Activated CD8-positive, alpha-beta memory T cell treated with anti-CD3 and anti-CD28 coated beads, Interleukin-2, amount 10 ng/mL, durations not matched to agents 7 days and 5 days (primary cell): ENCODE data around the gene SNX15. TPM values are rescaled to one million over a fixed set of nuclear protein-coding genes. Genes with fewer than 3 reads are reported as not detected.

Experiments used
- ATAC-seq: fragments of 150-1000 bp; cut with Tn5 transposase; one replicate; pipeline ENCODE4 v1.10.0; 2021; ENCODE audit warnings: moderate library complexity
- CTCF ChIA-PET: fragments of 350-600 bp; sonication (Branson Sonifier 250); formaldehyde crosslinking; loops from one replicate; lab custom pipeline; 2021; ENCODE audit warnings: antibody characterized with exemption; lab: Charles Lee
- DNase-seq: peaks from one replicate; pipeline ENCODE4 v3.0.0-alpha.2; 2020
- H3K27ac Mint-ChIP-seq: one replicate; pipeline ENCODE4 v1.8.0; 2021; ENCODE audit warnings: mild to moderate bottlenecking, mixed read lengths
- H3K27me3 Mint-ChIP-seq: one replicate; pipeline ENCODE4 v1.8.0; 2021; ENCODE audit warnings: mixed read lengths
- H3K36me3 Mint-ChIP-seq: one replicate; pipeline ENCODE4 v1.8.0; 2021; ENCODE audit warnings: mild to moderate bottlenecking, mixed read lengths
- H3K4me1 Mint-ChIP-seq: one replicate; pipeline ENCODE4 v1.8.0; 2021; ENCODE audit warnings: mixed read lengths
- H3K4me3 Mint-ChIP-seq: one replicate; pipeline ENCODE4 v1.8.0; 2021; ENCODE audit warnings: mild to moderate bottlenecking, moderate library complexity, mixed read lengths
- H3K9me3 Mint-ChIP-seq: one replicate; pipeline ENCODE4 v1.8.0; 2022; ENCODE audit warnings: low read depth, mixed read lengths
- total RNA-seq, 2 experiments: library from RNA; stranded (reverse); gene quantifications; one replicate each; pipeline ENCODE4 v1.2.3, GENCODE V29; 2021

SNX15 gene
- total RNA-seq, 2 experiments from 2014 or later = 18.9 to 29.2 TPM

DNA sequence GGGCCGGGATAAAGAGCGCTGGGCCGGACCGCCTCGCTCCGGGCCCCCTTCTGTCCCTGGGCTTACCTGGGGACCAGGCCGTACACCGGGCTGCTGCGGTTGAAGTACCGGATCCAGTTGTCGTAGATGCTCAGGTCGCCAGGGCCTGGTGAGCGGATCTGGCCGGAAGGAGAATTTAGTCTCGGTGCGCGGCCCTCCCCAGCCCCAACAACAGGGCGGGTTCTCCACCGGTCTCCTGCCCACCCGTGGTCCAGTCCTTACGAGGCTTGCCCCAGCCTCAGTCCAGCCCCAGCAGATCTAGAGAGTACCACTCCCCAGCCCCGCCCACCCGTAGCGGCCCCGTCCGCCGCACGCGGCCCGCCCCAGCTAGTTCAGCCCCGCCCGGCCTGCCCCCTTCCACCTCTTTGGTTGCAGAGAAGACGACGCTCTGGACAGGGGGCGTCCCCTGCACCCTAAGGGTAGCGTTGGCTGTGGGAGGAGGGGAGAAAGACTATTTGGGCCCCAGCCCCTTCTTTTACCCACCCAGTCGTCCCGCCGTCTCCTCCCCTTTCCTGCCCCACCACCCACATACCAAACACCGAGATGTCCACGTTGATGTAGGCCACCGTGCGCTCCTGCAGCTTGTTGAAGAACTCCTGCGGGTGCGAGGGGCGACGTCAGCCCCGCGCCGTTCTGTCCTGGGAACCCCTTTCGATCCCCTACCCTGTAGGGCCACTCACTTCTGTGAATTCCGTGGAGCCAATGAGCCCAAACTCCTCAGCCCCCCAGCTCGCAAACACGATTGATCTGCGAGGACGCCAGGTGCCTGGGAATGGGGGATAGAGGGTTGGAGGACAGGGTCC lies 20.6 kb downstream of the SNX15 start:
- Mint-ChIP-seq H3K27me3 (no peaks in the 10 kb centered on the region), H3K9me3 (no peaks in the 10 kb centered on the region), H3K4me3 (peak overlapping the region; percentile 75), H3K36me3 (peaks cover 12% of the 10 kb centered on the region), H3K4me1 (peaks cover 46% of the 10 kb centered on the region), H3K27ac (peak overlapping the region; percentile 65)
- ATAC-seq (peak; percentile 67), DNase-seq (no peak)
- CTCF ChIA-PET = interaction anchor here (1.0 to 1.1 kb wide), 2 partner anchors 34 to 200 kb away, joined by 3 to 6 read pairs; partner anchors contain the start of gene ARL2

DNA sequence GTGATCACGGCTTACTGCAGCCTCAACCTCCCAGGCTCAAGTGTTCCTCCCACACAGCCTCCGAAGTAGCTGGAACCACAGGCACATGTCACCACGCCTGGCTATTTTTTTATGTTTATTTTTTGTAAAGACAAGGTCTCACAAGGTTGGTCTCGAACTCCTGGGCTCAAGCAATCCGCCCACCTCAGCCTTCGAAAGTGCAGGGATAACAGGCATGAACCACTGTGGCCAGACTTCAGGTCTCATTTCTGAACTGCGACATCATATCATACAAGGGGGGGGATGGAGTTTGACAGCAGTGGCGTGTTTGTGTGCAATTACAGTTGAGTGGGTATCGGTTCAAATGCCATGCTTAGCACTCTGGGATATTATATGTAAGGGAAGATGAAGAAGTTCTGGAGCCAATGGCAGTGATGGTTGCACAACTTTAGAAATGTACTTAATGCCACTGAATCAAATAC lies 24.2 kb downstream of the SNX15 start:
- CTCF ChIA-PET = interaction anchor here (0.7 kb wide), 1 partner anchor 1261 kb away, joined by 3 read pairs; no protein-coding TSS in a partner anchor
- Mint-ChIP-seq H3K4me1 (peaks cover 40% of the 10 kb centered on the region), H3K36me3 (peaks cover 2% of the 10 kb centered on the region), H3K9me3 (no peaks in the 10 kb centered on the region), H3K27ac (no peak overlapping the region), H3K4me3 (no peak overlapping the region), H3K27me3 (no peaks in the 10 kb centered on the region)
- DNase-seq (no peak), ATAC-seq (no peak)

DNA sequence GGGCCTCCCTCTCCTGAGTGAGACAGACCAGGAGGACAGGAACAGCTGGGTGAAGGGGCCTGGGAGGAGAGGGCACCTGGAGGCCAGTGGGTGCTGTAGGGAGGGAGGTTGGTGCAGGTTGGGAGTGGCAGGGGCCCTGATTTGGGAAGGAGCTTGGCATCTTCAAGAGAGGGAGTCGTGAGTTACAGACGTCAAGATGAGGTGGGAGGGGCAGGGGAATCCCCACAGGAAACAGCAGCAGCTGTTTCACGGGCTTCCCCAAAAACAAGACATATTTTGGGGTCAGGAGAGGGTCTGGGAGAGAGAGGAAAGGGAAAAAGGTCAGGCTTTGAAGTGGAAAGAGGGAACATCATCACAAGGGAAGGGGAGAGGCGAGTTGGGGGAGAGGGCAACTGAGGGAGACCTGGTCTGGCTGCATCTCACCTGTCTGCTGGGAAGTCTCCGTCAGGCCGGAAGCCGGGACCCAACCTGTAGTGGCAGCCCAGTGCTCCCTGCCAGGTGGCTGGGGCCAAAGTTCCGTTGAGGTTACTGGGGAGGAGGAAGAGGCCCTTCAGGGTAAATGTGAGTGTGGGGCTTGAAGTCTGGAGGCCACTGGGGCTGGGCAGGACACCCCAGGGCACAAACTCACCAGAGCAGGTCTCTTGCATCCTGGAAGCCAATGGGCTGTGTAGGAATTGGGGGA lies 26.7 kb downstream of the SNX15 start:
- Mint-ChIP-seq H3K27ac (no peak overlapping the region), H3K4me3 (no peak overlapping the region), H3K27me3 (no peaks in the 10 kb centered on the region), H3K4me1 (peaks cover 23% of the 10 kb centered on the region), H3K9me3 (no peaks in the 10 kb centered on the region), H3K36me3 (no peaks in the 10 kb centered on the region)
- CTCF ChIA-PET = no interaction called here
- ATAC-seq (no peak), DNase-seq (no peak)

DNA sequence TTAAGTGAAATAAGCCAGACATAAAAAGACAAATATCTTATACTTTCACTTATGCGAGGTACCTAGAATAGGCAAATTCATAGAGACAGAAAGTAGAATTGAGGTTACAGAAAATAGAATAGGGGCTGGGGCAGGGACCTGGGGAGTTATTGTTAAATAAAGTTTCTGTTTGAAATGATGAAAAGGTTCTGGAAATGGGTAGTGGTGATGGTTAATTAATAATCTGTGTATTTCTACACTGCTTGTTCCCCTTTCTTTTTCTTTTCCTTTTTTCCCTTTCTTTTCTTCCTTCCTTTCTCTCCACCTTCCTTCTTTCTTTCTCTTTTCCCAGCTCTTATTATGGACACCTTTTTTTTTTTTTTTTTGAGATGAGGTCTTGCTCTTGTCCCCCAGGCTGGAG lies 28.3 kb downstream of the SNX15 start:
- Mint-ChIP-seq H3K27me3 (no peaks in the 10 kb centered on the region), H3K27ac (no peak overlapping the region), H3K4me1 (peaks cover 30% of the 10 kb centered on the region), H3K36me3 (no peaks in the 10 kb centered on the region), H3K9me3 (no peaks in the 10 kb centered on the region), H3K4me3 (no peak overlapping the region)
- DNase-seq (no peak), ATAC-seq (no peak)
- CTCF ChIA-PET = no interaction called here

DNA sequence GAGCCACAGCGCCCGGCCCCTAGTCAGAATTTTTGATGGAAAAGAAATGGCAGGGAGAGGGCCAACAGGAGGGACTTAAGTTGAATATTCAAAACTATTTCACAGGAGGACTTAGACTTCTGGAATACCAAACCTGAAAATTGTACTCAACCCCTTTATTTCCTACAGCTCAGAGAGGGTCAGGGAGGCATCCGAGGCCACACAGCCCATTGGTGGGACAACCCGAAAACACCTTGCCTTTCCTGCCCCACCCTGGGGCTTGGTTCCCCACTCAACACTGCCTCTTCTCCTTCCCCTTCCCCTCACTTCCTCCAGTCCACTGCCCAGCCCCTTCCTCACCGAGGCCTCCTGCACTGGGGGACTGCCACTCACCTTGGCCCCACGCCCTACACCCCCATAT lies 29.8 kb downstream of the SNX15 start:
- H3K4me3 Mint-ChIP-seq = no peak overlapping the region
- DNase-seq (no peak), ATAC-seq (no peak)
- CTCF ChIA-PET = no interaction called here
- H3K36me3 Mint-ChIP-seq = no peaks in the 10 kb centered on the region
- no peaks in the 10 kb centered on the region for H3K27me3 Mint-ChIP-seq
- no peak overlapping the region for H3K27ac Mint-ChIP-seq
- no peaks in the 10 kb centered on the region for H3K9me3 Mint-ChIP-seq
- H3K4me1 Mint-ChIP-seq = peaks cover 28% of the 10 kb centered on the region

DNA sequence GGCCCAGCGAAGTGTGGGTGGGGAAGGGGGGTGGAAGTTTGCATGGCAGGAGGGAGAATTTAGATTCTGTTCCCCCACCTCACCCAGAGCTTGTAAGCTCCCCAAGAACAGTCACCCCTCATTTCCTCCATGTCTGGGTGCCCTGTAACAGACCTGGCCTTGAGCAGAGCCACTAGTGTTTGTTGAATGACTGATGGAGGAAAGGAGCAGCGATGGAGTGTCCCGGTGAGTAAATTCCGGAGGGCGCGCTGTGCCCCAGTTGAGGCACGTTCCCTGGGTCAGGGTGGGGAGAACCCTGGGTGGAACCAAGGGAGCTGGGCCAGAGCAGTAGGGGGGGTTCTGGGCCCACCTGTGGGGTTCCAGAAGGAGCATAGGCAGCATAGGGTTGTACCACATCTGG lies 30.3 kb downstream of the SNX15 start:
- no peak overlapping the region for H3K4me3 Mint-ChIP-seq
- no peaks in the 10 kb centered on the region for H3K27me3 Mint-ChIP-seq
- CTCF ChIA-PET = no interaction called here
- H3K9me3 Mint-ChIP-seq = no peaks in the 10 kb centered on the region
- no peak for ATAC-seq
- H3K36me3 Mint-ChIP-seq = no peaks in the 10 kb centered on the region
- H3K27ac Mint-ChIP-seq = no peak overlapping the region
- H3K4me1 Mint-ChIP-seq = peaks cover 28% of the 10 kb centered on the region
- no peak for DNase-seq

DNA sequence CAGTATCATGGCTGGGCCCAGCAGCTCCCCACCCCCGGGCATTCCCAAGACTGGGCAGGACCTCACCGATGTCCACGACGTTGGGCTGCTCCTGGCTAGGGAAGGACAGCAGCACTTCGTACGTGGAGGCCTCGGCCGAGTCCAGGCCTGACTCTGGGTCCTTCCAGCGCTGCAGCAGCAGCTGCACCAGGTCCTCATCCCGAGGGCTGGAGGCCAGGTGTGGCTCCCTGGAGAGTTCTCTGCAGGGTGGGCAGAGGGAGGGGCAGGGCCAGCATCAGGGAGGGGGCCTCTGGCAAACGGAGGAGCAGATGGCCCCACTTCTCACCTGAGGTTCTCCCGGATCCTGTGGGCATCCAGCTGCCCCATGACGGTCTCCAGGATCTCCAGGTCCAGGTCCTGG lies 30.8 kb downstream of the SNX15 start:
- Mint-ChIP-seq H3K27me3 (no peaks in the 10 kb centered on the region), H3K9me3 (no peaks in the 10 kb centered on the region), H3K27ac (no peak overlapping the region), H3K4me1 (peaks cover 26% of the 10 kb centered on the region), H3K4me3 (no peak overlapping the region), H3K36me3 (no peaks in the 10 kb centered on the region)
- ATAC-seq = no peak
- no peak for DNase-seq
- CTCF ChIA-PET = interaction anchor here (1.2 kb wide), 1 partner anchor 52 kb away, joined by 3 read pairs; no protein-coding TSS in a partner anchor

DNA sequence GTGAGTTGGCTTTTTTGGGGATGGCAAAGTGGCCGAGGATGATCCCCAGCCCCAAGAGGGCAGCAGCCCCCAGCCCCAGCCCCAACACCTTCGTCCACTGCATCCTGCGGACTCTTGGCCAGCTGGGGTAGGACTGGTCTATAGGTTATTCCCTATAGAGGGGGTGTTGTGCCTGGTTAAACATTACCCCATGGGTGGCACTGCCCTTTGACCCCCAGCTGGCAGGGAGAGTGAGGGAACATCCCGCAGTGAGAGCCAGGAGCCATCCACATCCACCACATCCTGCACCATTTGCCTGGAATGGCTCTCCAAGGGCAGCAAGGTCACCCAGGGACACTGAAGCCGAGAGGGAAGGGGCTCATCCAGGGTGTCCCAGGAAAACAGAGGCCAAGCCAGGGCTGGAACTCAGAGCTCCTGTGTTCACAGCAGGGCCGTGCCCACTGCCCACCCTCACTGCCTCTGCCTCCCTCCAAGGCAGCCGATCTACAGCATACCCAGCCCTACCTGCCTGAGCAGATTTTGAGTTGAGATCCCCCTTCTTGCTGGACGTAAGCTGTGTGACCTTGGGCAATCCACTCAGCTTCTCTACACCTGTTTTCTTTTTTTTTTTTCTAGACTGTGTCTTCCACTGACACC lies 31.3 kb downstream of the SNX15 start, which contains the start of gene NAALADL1:
NAALADL1 (minus strand) TSS at position 135 of the 636 bp plus-strand sequence; CDS start at position 103, 32 bp downstream.
- no peaks in the 10 kb centered on the region for H3K36me3 Mint-ChIP-seq
- ATAC-seq (no peak), DNase-seq (no peak)
- no peaks in the 10 kb centered on the region for H3K9me3 Mint-ChIP-seq
- peaks cover 23% of the 10 kb centered on the region for H3K4me1 Mint-ChIP-seq
- no peak within 1 kb of the TSS for H3K4me3 Mint-ChIP-seq
- no peaks in the 10 kb centered on the region for H3K27me3 Mint-ChIP-seq
- H3K27ac Mint-ChIP-seq = no peak within 1 kb of the TSS
- CTCF ChIA-PET = interaction anchor here (1.2 kb wide), 1 partner anchor 52 kb away, joined by 3 read pairs; no protein-coding TSS in a partner anchor

DNA sequence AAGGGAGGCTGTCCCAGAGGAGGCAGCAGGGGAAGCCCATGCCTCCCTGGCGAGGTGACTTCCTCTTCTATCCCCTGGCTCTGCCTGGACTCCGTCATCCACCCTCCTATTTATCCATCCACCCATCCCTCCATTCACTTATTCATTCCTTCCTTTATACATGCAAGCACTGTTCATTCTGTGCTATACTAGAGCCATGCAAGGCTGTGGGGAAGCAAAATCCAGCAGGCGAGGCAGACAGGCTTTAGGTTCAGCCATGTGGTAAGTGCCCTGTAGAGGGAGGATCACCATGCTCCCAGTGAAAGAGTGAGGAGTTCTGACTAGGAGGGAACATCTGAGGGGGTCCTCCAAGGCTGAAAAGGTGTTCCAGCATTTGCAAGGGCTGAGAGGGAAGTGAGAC lies 32.3 kb downstream of the SNX15 start:
- H3K9me3 Mint-ChIP-seq = no peaks in the 10 kb centered on the region
- CTCF ChIA-PET = interaction anchor here (1.0 kb wide), 1 partner anchor 166 kb away, joined by 3 read pairs; no protein-coding TSS in a partner anchor
- H3K4me3 Mint-ChIP-seq = no peak overlapping the region
- no peak for DNase-seq
- H3K4me1 Mint-ChIP-seq = peaks cover 14% of the 10 kb centered on the region
- no peak overlapping the region for H3K27ac Mint-ChIP-seq
- H3K36me3 Mint-ChIP-seq = no peaks in the 10 kb centered on the region
- no peaks in the 10 kb centered on the region for H3K27me3 Mint-ChIP-seq
- ATAC-seq = no peak

DNA sequence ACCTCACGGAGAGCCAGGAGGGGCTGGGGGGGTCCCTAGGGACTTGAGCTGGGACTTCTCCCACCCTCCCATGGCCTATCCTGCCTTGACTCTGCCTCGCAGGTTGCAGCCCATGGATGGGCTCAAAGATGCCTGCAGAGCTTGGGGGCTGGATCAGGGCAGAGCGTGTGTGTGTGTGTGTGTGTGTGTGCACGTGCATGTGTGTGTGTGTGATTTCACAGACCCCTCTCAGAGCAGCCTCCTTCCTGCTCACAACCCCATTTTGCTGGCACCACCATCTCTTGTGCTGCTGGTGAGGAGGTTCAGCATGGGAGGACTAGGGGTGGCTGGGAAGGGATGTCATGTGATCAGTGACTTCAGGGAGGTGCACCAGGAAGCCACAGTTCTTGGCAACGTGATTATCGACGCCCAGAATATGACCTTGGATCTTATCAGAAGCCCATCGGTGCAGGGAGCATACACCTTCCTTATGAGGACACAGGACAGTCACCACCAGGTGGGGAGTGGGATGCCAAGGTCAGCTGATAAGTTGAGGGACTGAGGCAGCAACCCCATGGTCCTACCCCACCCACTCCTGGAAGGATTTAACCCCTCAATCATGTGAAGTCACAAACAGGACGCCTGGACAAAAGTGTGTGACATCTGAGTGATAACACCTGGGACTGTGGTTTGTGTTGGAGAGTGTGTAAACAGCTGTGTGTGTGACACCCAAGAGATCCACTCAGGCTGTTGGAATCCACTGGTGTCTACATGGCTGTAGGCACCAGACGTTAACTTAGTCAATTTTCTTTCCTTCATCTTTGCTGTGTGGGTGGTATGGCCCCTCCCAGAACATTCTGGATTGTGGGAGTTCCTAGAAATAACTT lies 33.0 kb downstream of the SNX15 start:
- H3K27ac Mint-ChIP-seq = no peak overlapping the region
- H3K4me1 Mint-ChIP-seq = peaks cover 14% of the 10 kb centered on the region
- ATAC-seq (peak; percentile 18), DNase-seq (no peak)
- no peaks in the 10 kb centered on the region for H3K9me3 Mint-ChIP-seq
- CTCF ChIA-PET = interaction anchor here (1.0 kb wide), 1 partner anchor 166 kb away, joined by 3 read pairs; no protein-coding TSS in a partner anchor
- no peaks in the 10 kb centered on the region for H3K27me3 Mint-ChIP-seq
- H3K4me3 Mint-ChIP-seq = no peak overlapping the region
- no peaks in the 10 kb centered on the region for H3K36me3 Mint-ChIP-seq

DNA sequence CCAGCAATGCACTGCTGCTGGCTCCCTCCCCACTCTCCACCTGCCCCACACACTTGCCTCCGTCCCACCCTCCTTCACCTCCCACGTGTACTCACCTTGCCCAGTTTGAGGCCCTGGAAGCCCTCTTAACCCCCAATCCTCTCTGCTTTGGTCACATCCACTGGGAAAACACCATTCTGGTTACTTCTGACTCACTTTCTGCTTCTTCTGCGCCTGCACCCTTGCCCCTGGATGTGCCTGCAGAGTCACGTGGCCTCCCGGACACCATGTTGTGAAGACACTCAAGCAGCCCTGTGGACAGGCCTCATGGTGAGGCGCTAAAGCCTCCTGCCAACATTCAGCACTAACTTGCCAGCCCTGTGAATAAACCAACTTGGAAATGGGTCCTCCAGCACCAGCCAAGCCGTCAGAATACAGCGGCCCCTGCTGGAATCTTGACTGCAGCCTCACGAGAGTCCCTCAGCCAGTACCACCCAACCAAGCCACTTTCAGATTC lies 33.7 kb downstream of the SNX15 start:
- no peaks in the 10 kb centered on the region for H3K9me3 Mint-ChIP-seq
- H3K4me1 Mint-ChIP-seq = peaks cover 12% of the 10 kb centered on the region
- CTCF ChIA-PET = no interaction called here
- no peak overlapping the region for H3K27ac Mint-ChIP-seq
- no peaks in the 10 kb centered on the region for H3K36me3 Mint-ChIP-seq
- no peak overlapping the region for H3K4me3 Mint-ChIP-seq
- peak; percentile 43 for ATAC-seq
- H3K27me3 Mint-ChIP-seq = no peaks in the 10 kb centered on the region
- no peak for DNase-seq

DNA sequence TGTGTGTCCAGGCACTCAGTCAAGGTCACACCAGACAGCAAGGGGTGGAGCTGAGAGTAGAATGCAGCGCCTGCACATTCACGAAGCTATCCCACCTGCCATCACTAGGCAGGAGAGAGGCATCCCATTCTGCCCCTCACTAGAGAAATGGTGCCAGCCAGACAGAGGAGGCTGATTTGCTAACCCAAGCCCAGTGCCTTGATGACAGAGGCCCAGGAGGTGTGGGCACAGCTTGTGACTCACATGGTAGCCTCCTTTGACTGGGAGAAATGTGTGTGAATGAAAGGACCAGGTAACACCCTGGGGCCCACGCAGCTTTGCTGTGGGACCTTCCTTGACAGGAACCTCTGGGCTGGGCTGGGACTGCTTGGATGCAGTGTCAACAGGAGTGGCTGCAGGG lies 36.3 kb downstream of the SNX15 start:
- no peaks in the 10 kb centered on the region for H3K27me3 Mint-ChIP-seq
- CTCF ChIA-PET = interaction anchor here (0.8 to 1.2 kb wide), 3 partner anchors 9 to 84 kb away, joined by 3 read pairs; partner anchors contain the start of gene ARL2
- ATAC-seq (no peak), DNase-seq (no peak)
- H3K9me3 Mint-ChIP-seq = no peaks in the 10 kb centered on the region
- H3K27ac Mint-ChIP-seq = no peak overlapping the region
- H3K36me3 Mint-ChIP-seq = no peaks in the 10 kb centered on the region
- H3K4me3 Mint-ChIP-seq = no peak overlapping the region
- peaks cover 12% of the 10 kb centered on the region for H3K4me1 Mint-ChIP-seq
